Erythroblast (primary cell): ENCODE measurements around the gene THSD8.

Source experiments
- GATA1 ChIP-seq: IDR thresholded peaks from 2 replicates; pipeline ENCODE4 v1.6.1; 2011; ENCODE audit warnings: low read depth, mild to moderate bottlenecking, control low read depth, low read length, moderate library complexity
- POLR2A ChIP-seq: IDR thresholded peaks from 2 replicates; pipeline ENCODE4 v1.6.1; 2011; ENCODE audit warnings: mild to moderate bottlenecking, low read length

- TF ChIP-seq POLR2A (no peak), GATA1 (no peak)
These were observed 19.9 kb downstream of the THSD8 start for GRCh38 chr19:12821761-12822160.
